Measurements from ENCODE around the gene TNS1. TPM values are rescaled to one million over a fixed set of nuclear protein-coding genes. Genes with fewer than 3 reads are reported as not detected.

Gene TNS1
- total and polyA plus RNA-seq, 8 donors = 38.5 to 166 (median 102) TPM

GRCh38 chr2:217911283-217912097, 91.3 kb downstream of the TNS1 start:
- intact Hi-C loops (cut with DNase I) = no loop called here
- WGBS, 2 donors = 77 to 81% methylated on average over 9 of the region's 9 CpGs
- ATAC-seq = peak in 2 of 4 donors; percentile 5 to 8
- Histone ChIP-seq H3K27me3 (no peaks in the 10 kb centered on the region), H3K4me3 (no peak overlapping the region), H3K9me3 (no peaks in the 10 kb centered on the region), H3K36me3 (peaks cover 0 to 13% (median 11%) of the 10 kb centered on the region in 3 donors), H3K4me1 (peaks cover 40 to 46% (median 44%) of the 10 kb centered on the region in 3 donors), H3K27ac (peak overlapping the region in 3 of 4 donors; percentile 1 to 25 (median 9))
- TF ChIP-seq CTCF (IDR thresholded peaks at IDR 0.05) = no peak
- DNase-seq = peak in 2 of 6 donors; percentile 5 to 32
- no peak for FAIRE-seq

- no peaks in the 10 kb centered on the region for H3K27me3 ChIP-seq
- DNase-seq = peak in 2 of 6 donors; percentile 3 to 46
- H3K4me3 ChIP-seq = no peak overlapping the region
- H3K4me1 ChIP-seq = peaks cover 39 to 46% (median 46%) of the 10 kb centered on the region in 3 donors
- no peaks in the 10 kb centered on the region for H3K9me3 ChIP-seq
- FAIRE-seq = no peak
- H3K27ac ChIP-seq = peak overlapping the region in 3 of 4 donors; percentile 1 to 25 (median 9)
- no peak for ATAC-seq
- peaks cover 0 to 11% (median 10%) of the 10 kb centered on the region in 3 donors for H3K36me3 ChIP-seq
- TF ChIP-seq CTCF (IDR thresholded peaks at IDR 0.05) = no peak
- intact Hi-C loops (cut with DNase I) = no loop called here
Observed at GRCh38 chr2:217910875-217911212, 92.0 kb downstream of the TNS1 start.

- Histone ChIP-seq H3K9me3 (no peaks in the 10 kb centered on the region), H3K27me3 (no peaks in the 10 kb centered on the region), H3K4me1 (peaks cover 55 to 60% (median 57%) of the 10 kb centered on the region in 3 donors), H3K4me3 (no peak overlapping the region), H3K36me3 (no peaks in the 10 kb centered on the region), H3K27ac (peak overlapping the region in 3 of 4 donors; percentile 24 to 55 (median 51))
- ATAC-seq (peak in 2 of 4 donors; percentile 15 to 24), DNase-seq (peak in 2 of 6 donors; percentile 18 to 50), FAIRE-seq (no peak)
- 52 to 57% methylated on average over 10 of the region's 10 CpGs for WGBS, 2 donors
- intact Hi-C loops (cut with DNase I) = no loop called here
- no peak for TF ChIP-seq CTCF (IDR thresholded peaks at IDR 0.05)
Observed at GRCh38 chr2:217909156-217909820, 93.5 kb downstream of the TNS1 start.

- H3K4me1 ChIP-seq = peaks cover 57 to 60% (median 57%) of the 10 kb centered on the region in 3 donors
- no peaks in the 10 kb centered on the region for H3K27me3 ChIP-seq
- H3K27ac ChIP-seq = peak overlapping the region in 1 of 4 donors; percentile 4
- H3K36me3 ChIP-seq = no peaks in the 10 kb centered on the region
- intact Hi-C loops (cut with DNase I) = no loop called here
- H3K9me3 ChIP-seq = no peaks in the 10 kb centered on the region
- 78 to 84% methylated on average over 8 of the region's 8 CpGs for WGBS, 2 donors
- peak in 2 of 6 donors; percentile 9 to 35 for DNase-seq
- no peak for FAIRE-seq
- TF ChIP-seq CTCF (IDR thresholded peaks at IDR 0.05) = no peak
- ATAC-seq = no peak
- no peak overlapping the region for H3K4me3 ChIP-seq
Observed at GRCh38 chr2:217908544-217908943, 94.3 kb downstream of the TNS1 start.

Measured in pancreas (tissue), 10 donors.